Measurements from ENCODE around the gene CSMD2.

DNA sequence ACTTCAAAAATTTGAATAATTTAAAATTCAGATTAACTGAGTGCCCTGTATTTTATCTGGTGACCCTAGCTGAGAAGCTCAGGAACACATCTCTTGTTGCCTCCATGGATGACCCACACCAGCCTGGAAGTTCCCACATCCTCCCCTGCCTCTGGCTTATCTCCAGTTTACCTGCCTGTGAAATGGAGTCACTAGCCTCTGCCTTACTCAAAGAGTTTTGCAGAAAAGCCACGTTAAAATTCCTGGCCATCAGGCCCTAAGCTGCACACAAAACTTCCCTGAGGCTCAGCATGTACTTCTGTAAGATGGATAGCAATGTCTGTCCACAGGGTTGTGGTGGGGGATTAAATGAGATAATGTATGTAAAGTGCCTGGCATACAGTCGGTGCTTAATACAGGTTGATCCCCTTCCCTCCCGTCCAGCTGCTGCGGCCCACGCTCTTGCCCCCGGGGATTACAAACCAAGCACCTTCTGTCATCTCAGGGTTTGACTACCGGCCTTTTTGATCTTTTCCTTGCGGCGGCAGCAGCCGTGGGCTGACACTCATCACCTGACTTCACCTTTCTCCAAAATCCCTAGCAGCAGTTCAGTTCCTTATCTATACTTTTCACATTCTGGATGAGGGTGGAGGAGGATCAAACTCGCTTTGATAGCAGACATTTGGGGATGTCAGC, 136.5 kb downstream of the CSMD2 start:
- TF ChIP-seq FOXA1 (IDR thresholded peaks at IDR 0.05) (no peak), FOXK2 (IDR thresholded peaks at IDR 0.05) (no peak), SUZ12 (IDR thresholded peaks at IDR 0.05) (no peak), CTBP1 (IDR thresholded peaks at IDR 0.05; ENCODE audit: borderline replicate concordance) (no peak), HDGF (IDR thresholded peaks at IDR 0.05; ENCODE audit: borderline replicate concordance) (no peak), LEF1 (IDR thresholded peaks at IDR 0.05; ENCODE audit: borderline replicate concordance) (no peak), FOXM1 (IDR thresholded peaks at IDR 0.05; ENCODE audit: borderline replicate concordance) (no peak), BHLHE40 (IDR thresholded peaks at IDR 0.05; ENCODE audit: borderline replicate concordance) (no peak)
- TF ChIP-seq, protein P1, sequence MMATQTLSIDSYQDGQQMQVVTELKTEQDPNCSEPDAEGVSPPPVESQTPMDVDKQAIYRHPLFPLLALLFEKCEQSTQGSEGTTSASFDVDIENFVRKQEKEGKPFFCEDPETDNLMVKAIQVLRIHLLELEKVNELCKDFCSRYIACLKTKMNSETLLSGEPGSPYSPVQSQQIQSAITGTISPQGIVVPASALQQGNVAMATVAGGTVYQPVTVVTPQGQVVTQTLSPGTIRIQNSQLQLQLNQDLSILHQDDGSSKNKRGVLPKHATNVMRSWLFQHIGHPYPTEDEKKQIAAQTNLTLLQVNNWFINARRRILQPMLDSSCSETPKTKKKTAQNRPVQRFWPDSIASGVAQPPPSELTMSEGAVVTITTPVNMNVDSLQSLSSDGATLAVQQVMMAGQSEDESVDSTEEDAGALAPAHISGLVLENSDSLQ (IDR thresholded peaks at IDR 0.05), result no peak

Data from HEK293T (cell line).